Suppressor macrophage (primary cell): ENCODE results near the gene IL17C.
A peak's percentile ranks its signal among the peaks of the same experiment; 100 is the strongest.

Experiments used
- DNase-seq, 4 experiments: peaks; one replicate each; pipeline ENCODE4 v3.0.0-alpha.2; 2020 to 2022

The IL17C gene

GRCh38 chr16:88646345-88647034, 8.1 kb downstream of the IL17C start:
- DNase-seq, result no peak

DNA sequence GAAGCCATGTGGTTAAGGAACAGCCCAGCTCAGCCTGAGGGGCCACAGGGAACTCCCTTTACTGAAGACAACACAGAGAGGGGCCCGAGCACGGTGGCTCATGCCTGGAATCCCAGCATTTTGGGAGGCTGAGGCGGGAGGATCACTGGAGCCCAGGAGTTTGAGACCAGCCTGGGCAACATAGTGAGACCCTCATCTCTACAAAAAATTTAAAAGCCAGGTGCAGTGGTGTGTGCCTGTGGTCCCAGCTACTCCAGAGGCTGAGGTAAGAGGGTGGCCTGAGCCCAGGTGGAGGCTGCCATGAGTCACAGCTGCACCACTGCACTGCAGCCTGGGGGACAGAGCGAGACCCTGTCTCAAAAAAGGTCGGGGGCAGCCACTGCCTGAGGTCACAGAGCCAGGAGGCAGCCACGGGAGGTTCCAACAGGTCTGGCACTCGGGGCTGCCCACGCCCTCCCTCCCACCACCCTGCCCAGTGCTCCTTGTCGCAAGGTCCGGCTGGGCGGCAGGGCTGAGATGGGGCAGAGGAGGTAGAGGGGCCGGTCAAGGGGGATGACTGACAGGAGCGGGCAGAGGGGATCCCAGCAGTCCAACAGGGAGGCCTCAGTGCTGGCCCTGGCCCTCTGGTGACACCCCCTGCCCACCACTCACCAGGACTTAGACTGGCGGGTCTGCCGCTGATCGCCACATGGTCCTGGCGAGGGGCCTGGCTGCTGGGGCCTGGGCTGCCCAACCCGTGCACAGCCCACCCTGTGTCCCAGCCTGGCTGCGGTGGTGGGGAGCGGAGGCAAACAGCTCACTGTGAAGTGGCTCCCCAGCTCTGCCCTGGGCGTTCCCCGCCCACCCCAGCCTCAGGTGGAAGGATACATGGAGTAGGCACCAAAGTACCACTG, 9.1 kb downstream of the IL17C start:
- DNase-seq, result no peak

DNA sequence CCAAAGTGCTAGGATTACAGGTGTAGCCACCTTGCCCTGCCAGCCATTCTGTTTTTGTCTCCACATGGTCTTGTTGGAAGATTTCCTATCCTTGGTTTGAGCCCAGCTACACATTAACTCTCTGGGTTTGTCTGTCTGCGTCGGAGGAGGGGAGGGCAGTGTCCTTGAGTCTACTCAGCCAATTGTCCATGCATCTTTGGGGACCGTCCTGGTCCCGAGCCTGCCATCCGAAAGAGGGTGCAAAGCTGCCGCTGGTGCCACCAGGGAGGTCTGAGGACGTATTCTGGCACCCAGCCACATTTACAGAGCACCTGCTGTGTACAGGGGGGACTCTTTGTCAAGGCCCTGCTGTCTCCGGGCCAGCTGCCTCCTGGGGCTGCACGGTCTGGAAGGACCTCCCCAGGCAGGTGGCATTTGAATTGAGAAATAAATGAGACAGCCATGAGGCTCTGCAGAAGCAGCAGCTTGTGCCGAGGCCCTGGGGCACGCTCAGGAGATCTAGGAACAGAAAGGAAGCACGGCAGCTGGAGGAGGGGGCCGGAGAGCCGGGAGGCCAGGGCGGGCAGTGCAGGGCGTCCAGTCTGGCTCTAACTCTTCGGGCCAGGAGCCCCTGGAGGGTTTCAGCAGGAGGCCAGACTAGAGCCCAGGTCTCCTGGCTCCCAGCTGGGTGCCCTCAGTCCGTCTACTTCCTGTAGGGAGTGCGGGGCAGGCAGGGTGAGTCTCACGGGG, 11.0 kb downstream of the IL17C start:
- DNase-seq, result peak in 3 of 4 experiments; percentile 29 to 45 (median 36)

DNA sequence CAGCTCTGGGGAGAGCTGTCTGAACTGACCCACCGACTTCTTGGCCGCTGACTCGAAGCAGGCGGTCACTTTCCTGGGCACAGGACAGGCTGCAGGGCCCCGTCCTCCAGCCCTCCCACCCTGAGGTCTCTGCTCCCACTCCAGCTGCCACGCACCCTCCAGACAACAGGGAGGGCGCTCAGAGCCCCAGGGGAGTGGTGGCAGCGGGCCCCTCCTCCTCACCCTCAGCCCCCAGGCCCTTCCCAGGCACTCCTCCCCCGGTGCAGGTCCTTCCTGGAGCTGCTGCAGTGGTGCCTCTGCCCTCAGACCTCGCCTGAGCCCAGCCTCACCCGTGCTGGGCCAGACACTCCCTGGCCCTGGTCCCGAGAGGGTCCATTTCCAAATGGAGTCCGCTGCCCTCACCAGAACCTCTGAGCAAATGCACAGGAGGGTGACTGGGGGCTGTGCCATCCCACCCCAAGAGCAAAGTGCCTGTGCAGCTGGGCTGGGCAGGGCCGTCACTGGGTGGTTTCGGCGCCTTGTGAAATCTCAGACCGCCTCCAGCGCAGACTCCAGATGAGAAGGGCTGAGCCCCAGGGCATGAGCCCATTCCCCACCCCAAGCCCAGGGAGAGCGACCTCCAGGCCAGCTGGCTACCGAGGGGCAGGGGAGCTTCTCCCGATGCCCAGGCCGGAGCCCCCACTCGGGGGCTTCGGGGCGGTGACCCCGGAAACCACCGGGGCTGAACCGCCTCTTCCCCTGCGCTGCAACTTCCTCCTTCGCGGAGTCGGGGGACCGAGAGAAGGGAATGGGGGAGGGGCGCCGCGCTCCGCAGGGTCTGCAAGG, 11.8 kb downstream of the IL17C start:
- peak; percentile 66 to 76 (median 72) for DNase-seq

DNA sequence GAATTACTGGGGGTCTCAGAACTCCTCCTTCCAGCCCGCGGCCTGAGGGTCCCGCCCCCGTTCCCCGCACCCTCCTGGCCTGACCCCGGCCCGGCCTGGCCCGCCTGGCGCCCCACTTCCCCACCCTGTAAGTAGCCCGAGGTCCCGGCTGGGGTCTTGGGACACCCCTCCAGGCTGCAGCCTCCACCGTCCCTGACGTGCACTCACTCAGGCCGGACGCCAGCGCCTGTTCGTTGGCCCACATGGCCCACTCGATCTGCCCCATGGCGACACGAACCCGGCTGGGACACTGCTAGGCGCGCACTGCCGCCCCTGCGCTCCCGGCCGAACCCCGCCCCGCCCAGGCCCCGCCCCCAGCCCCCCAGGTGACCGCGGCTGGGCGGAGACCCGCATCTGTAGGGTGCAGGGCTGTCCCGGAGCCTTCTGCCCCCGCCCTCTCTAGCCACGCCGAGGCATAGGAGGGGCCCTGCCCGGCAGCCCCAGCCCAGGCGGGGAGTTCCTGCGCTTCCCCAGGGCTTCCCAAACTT, 12.4 kb downstream of the IL17C start, which contains the start of gene CYBA:
TSS of gene CYBA (minus strand) at position 305 of the 527 bp plus-strand sequence. CDS start at position 265, 40 bp downstream.
- peak; percentile 88 to 95 (median 92) for DNase-seq

DNA sequence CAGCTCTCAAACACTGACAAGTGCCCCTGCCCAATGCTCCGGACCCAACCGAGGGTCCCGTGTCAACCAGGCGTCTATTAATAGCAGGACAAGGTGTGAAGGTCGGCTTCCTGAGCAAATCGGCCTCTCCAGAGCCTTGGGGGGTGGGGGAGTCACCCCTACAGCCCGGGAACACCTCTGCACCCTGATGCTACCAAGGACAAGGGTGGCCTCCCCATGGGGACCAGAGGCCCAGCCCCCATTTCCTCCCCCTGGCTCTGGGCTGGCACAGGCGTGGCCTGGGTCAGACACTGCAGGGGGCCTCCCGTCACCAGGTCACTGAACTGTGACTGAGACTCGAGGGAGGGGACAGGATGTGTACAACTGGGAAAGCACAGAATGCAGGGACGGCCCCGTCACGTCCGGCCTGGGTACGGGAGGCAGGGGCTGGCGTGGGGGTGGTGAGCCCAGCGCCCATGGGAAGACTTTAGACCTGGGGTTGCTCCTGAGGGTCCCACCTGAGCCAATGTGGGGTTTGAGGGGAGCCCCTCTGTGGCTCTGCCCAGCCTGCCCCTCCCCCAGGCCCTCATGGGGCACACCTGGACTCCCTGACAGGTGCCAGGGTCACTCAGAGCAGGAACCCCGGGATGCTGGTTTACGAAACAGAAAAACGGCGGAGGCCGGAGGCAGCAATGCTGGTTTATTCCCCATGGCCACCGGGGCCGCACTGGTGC, 13.1 kb downstream of the IL17C start:
- DNase-seq, result peak; percentile 25 to 39 (median 29)

DNA sequence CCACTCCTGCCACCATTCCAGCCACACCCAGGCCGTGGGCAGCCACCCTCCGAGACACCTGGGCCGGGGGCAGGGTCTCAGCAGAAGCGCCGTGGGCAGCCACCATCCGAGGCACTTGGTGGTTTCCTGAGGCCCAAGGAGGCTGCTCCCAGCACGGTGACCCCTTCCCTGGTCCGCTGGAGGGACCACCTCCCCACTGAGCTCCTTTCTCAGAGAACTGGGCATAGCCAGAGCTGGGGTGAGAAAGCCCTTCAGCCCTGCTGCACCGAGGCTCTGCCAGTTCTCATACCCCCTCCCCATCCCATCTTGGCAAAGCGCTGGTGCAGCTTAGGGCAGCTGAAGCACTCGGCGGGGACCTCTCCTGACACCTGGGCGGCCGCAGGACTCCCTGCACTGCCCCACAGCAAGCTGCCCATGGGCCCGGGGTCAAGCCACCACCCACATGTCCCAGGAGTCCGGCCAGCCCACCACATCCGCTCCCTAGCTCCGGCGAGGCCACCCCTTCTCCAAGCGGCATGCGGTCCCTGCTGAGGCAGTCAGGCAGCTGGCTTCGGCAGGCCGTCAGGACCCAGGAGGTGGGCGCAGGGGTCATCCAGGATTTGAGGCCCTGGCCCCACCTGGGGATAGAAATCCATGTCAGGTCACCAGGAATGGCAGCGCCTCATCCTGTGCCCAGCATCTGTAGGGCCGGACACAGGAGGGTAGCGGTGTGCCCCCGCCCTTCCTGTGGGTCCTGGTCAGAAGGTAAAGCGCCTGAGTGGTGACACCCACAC, 13.8 kb downstream of the IL17C start:
- DNase-seq, result no peak

- no peak for DNase-seq
Measured at GRCh38 chr16:88652762-88653063, 14.3 kb downstream of the IL17C start.

GRCh38 chr16:88653101-88653500, 14.7 kb downstream of the IL17C start:
- DNase-seq, result no peak

- no peak for DNase-seq
Measured at GRCh38 chr16:88653596-88654362, 15.4 kb downstream of the IL17C start.

DNA sequence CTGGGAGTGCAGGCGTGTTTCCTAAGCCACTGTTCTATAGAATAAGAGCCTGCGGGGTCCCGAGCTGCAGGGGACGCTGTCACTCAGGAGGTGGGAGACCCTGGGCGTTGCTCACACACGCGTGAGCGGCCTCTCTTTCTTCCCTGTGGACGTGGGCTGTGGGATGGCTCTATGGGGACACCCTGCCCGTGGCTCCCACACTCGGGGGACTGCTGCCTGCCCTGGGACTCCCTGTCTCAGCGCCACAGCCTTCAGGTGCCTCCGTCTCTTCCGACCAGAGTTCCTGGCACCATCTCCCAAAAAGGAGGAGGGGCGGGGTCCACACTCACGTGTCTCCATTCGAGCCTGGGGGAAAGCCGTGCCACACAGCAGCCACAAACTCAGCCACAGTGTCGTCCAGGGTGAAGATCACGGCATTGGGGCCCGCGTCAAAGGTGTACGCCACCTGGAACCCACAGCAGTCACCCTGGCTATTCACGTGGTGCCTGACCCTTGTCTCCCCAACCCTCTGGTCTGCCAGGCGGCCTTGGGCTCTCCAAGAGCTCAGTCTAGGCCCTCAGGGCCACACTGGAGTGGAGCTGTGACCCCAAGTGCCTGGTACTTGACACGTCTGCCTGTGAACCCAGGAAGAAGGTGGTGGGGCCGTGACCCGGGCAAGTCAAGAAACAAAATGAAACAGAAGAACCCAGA, 16.1 kb downstream of the IL17C start:
- DNase-seq, result no peak

- DNase-seq, result no peak
Measured at GRCh38 chr16:88655053-88655732, 16.8 kb downstream of the IL17C start.

GRCh38 chr16:88655733-88656281, 17.4 kb downstream of the IL17C start:
- DNase-seq, result no peak

DNA sequence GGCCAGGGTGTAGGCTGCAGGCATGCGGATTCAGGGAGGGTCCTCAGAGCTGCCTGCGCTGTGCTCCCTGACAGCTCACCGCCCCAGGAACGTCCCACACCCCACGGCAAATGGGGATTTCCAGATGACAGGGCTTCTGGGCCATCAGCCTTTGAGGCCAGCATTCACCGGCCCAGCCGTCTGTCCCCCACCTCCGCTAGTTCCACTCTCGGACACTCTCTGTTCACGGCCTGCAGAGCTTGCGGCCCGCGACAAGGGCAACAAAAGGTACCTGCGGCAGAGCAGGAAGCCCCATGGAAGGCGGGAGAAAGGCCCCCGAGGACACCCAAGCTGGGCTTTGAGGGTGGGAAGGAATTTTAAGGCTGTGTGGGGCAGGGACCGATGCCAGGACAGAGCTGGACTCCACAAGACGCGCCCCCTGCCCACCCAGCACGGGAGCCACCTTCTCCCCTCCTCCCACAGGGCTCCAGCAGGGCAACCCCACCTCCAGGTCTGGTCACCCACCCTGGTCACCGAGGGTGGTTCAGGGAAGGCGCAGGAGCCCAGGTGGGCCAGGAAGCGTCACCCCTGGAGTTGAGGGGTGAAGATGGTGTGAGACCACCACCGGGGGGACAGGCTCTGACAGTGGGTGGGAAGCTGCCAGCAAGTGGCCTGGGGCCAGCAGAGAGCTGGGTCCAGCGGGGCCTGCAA, 18.1 kb downstream of the IL17C start:
- no peak for DNase-seq

DNA sequence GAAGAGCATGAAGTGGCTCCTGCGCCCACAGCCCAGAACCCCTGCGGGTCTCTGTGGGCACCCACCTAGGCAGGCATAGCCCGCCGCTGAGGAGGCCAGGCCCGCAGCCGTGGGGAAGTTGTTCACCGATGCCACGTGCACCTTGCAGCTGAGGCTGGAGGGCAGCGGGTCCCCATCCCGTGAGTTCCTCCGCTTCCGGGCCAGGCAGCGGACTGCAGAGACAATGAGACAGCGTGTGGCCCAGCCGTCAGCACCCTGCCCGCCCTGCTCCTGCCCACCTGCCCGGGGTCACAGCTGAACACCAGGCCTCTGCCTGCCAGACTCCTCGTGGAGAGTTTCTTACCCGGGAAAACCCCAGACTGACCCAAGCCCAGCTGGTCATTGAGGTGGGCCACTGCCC, 19.0 kb downstream of the IL17C start:
- no peak for DNase-seq

- no peak for DNase-seq
Measured at GRCh38 chr16:88658714-88659113, 20.3 kb downstream of the IL17C start.

DNA sequence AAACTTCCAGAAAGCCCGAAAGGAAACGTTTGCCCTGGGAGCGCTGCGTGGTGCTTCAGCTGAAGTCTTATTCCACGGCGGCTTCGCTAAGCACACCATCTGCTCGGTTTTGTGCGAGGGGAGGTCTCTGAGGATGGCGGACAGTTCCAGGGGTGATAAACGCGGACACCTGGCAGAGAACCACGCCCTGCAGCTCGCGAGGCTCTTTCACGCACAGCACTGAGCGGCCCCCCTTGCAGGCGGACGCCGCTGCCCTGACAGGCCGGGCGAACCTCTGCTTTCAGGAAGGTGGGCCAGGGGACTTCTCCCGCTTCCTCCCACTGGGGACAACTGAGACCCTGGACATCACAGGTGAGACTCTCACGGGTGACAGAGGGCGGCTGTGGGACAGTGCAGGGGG, 20.8 kb downstream of the IL17C start:
- no peak for DNase-seq

- no peak for DNase-seq
Measured at GRCh38 chr16:88661468-88661867, 23.1 kb downstream of the IL17C start.
